ENCODE data around the gene RUFY2.
"Not testable (repeated sequence)": the region's sequence is repeated elsewhere in the genome, so short reads cannot be mapped to it uniquely, and the experiment has no call there.

The RUFY2 gene, protein sequence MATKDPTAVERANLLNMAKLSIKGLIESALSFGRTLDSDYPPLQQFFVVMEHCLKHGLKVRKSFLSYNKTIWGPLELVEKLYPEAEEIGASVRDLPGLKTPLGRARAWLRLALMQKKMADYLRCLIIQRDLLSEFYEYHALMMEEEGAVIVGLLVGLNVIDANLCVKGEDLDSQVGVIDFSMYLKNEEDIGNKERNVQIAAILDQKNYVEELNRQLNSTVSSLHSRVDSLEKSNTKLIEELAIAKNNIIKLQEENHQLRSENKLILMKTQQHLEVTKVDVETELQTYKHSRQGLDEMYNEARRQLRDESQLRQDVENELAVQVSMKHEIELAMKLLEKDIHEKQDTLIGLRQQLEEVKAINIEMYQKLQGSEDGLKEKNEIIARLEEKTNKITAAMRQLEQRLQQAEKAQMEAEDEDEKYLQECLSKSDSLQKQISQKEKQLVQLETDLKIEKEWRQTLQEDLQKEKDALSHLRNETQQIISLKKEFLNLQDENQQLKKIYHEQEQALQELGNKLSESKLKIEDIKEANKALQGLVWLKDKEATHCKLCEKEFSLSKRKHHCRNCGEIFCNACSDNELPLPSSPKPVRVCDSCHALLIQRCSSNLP

DNA sequence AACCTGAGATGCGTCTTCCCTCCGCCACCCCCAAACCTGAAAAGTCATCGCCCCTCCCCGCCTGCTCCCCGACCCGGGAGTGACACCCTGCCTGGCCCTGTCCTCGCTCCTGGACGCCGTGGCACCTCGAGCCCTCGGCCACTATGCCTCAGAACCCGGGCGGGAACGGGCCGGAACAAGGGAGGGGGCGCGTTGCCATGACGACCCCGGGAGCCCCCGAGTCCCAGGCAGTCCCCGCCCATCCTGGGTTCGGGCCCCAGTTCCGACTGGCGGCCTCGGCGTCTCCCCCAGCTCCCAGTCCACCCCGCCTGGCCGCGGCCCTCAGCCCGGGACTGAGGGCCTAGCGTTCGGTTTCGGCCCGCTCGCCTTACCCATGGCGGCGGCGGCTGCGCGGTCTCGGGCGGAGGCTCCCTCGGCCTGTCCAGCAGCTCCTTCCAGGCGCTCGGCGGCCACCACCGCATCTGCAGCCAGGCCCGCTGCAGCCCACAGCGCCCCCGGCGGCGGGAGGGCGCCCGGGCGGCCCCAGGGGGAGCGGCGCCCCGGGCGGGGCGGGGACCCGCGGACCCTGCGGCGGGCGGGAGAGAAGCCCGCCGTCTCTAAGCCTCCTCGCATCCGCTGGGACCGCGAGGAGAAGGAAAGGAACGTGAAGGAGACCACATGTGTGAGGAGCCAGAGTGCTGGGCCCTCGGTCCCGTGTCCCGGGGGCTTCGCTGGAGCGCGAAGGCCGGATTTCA is at the start of gene RUFY2:
TSS of gene RUFY2 (minus strand) at position 463 of the 734 bp plus-strand sequence. CDS start at position 375, 88 bp downstream.
- peak; percentile 77 for DNase-seq

DNA sequence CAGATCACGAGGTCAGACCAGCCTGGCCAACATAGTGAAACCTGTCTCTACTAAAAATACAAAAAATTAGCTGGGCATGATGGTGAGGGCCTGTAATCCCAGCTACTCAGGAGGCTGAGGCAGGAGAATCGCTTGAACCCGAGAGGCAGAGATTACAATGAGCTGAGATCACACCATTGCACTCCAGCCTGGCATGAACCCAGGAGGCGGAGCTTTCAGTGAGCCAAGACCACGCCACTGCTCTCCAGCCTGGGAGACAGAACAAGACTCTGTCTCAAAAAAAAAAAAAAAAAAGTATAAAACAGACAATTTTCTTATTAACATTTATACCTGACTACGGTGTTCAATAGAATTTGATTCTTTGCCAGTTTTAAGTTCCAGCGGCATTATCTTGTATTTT is 42.6 kb upstream of the RUFY2 start:
- DNase-seq: not testable (repeated sequence)

DNA sequence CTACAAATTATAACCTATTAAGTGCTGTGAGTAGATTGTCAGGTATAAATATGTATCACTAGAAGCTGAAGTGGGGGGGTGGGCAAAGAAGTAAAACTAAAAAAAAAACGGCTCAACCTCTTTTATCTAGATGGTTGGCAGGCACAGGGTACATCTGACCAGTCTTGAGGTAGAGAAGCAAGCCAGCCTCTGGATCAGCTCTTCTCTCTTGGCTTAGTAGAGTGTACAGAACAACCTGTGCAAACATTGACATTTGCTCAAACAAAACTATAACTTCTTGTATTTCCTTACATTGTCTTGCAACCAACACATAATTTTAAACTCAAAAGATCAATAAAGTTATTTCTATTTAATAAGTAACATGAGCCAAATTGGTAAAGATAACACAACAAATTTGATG is 39.1 kb upstream of the RUFY2 start:
- no peak for DNase-seq

DNA sequence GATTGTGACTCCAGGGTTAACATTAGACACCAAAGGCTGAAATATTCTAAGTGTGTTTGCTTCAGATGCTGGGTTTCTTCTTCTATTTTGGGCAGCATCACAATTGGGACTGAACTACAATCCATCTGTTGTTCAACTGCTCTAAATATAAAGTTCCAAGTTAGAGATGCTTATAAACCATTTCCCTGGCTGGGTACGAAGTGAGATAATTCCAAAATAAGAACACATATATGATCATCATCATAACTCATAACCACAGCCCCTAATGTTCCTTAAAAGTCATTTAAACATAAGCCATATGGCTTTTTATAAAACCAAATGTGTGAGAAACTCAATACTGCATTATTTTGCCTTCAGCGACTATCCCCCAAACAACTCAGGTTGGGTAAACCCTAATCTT is 35.9 kb upstream of the RUFY2 start:
- no peak for DNase-seq

DNA sequence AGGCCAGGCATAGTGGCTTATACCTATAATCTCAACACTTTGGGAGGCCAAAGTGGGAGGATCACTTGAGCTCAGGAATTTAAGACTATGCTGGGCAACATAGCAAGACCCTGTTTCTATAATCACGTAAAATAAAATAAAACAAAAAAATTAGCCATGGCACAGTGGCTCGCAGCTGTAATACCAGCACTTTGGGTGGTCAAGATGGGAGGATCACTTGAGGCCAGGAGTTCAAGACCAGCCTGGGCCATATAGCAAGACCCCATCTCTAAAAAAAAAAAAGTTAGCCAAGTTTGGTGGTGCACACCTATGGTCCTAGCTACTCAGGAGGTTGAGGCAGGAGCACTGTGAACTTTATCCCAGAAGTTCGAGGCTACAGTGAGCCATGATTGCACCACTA is 33.8 kb upstream of the RUFY2 start:
- DNase-seq: no peak

DNA sequence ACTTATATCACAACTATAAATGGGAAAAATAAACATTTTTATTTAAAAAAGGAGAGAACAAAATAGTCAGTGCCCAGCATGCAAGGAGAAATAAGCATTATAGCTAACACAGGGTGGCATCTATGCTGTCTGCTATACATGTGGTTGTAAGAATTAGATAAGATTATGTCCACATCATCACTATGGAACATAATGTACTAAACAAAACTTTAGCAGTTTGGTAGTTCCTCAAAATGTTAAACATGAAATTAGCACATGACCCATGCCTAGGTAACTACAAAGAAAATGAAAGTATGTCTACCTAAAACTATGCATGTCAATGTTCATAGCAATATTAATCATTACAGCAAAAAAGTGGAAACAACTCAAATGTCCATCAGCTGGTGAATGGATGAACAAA is 28.7 kb upstream of the RUFY2 start:
- DNase-seq: no peak

DNA sequence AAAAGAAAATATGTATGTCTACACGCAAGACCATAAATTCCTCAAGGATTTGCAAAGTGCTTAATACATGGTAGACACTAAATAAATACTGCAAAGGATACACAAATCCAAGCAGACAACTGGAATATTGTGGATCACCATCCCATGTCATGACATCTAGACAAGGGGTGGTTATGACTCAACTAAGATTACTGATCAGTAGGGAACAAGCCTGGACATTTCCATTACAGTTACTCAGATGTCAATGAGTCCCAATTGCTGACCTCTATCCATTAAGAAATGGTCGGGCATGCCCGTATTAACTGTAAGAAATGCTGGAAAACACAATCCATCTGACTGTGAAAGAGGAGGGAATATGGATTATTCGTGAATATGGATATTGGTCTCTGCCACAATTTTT is 27.6 kb upstream of the RUFY2 start:
- no peak for DNase-seq

DNA sequence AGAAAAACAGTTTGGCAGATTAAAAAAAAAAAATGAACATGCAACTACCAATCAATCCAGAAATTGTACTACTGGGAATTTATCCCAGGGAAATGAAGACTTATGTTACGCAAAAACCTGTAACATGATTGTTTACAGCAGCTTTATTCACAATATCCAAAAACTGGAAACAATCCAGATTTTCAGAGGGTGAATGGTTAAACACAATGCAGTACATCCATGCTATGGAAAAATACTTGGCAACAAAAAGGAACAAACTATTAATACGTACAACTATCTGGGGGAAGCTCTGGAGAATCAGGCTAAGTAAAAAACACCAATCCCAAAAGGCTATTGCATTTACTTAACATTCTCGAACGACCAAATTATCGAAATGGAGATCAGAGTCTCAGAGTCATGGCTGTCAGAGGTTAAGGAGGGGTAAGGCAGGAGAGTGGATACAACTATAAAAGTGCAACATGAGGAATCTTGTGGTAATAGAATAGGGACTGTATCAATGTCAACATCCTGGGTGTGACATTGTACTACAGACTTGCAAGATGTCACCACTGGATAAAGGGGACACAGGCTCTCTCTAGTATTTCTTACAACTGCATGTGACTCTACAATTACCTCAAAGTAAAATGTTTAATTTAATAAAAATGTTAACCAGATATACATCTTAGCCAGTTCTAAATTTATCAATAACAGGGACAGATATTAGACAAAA is 21.5 kb upstream of the RUFY2 start:
- DNase-seq: no peak

DNA sequence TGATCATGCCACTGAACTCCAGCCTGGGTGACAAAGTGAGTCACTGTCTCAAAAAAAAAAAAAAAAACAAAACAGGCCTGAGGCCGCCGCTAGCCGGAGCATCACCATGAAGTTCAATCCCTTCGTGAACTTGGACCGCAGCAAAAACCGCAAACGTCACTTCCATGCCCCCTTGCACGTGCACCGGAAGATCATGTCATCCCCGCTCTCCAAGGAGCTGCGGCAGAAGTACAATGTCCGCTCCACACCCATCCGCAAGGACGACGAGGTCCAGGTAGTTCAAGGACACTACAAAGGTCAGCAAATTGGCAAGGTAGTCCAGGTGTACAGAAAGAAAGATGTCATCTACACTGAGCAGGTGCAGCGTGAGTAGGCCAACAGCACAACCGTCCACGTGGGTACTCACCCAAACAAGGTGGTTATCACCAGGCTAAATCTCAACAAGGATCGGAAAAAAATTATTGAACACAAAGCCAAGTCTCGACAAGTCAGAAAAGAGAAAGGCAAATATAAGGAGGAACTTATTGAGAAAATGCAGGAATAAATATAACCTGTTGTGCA is 17.5 kb upstream of the RUFY2 start:
- no peak for DNase-seq

DNA sequence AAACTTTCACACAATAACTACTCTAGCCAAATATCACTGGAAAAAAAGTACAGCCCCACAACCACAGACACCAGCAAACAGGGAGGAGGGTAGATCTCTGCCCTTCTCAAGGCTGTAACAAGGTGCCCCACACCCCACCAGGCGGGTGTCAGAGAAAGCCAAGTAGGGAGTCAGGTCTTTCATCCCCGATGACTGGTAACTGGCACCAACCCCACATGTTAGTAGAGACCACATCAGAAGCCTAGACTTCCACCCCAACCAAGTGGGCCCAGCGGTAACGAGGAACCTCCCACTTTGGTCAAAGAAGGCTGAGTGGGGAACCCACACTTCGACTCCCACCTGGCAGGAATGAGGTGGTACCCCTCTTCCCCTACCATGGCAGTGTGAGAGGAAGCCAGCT is 16.4 kb upstream of the RUFY2 start:
- DNase-seq: peak; percentile 21

DNA sequence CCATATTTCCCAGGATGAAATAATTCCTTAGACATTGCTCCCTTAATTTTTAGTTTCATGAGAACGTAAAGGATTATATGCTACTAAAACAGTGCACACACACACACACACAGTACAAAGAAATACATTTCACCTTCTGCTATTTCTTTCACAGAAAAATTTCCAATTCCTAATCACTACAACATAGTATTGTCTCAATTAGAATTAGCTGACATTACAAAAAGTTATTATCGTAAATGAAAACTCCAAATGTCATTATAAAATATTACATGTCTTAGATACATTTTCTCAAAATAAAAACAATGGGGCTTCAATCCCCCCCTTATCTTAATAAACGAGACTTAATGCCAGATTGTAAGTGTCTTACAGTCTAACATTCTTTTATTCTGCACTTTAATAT is 12.3 kb upstream of the RUFY2 start:
- DNase-seq: no peak

DNA sequence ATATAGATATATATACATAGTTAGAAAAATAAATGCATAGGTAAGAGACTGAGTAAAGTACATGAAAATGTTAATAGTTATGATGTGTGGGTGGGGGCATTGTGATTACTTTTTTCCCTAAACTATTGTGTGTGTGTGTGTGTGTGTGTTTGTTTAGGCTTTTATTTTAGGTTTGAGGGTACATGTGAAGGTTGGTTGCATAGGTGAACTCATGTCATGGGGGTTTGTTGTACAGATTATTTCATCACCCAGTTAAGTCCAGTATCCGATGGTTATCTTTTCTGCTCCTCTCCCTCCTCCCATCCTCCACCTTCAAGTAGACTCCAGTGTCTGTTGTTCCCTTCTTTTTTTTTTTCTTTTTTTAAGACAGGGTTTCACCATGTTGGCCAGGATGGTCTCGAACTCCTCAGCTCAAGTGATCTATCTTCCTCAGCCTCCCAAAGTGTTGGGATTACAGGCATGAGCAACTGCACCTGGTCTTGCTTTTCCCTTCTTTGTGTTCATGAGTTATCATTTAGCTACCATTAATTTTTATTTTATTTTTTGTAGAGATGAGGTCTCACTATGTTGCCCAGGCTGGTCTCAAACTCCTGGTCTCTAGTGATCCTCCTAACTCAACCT is 1.9 kb upstream of the RUFY2 start:
- no peak for DNase-seq

DNA sequence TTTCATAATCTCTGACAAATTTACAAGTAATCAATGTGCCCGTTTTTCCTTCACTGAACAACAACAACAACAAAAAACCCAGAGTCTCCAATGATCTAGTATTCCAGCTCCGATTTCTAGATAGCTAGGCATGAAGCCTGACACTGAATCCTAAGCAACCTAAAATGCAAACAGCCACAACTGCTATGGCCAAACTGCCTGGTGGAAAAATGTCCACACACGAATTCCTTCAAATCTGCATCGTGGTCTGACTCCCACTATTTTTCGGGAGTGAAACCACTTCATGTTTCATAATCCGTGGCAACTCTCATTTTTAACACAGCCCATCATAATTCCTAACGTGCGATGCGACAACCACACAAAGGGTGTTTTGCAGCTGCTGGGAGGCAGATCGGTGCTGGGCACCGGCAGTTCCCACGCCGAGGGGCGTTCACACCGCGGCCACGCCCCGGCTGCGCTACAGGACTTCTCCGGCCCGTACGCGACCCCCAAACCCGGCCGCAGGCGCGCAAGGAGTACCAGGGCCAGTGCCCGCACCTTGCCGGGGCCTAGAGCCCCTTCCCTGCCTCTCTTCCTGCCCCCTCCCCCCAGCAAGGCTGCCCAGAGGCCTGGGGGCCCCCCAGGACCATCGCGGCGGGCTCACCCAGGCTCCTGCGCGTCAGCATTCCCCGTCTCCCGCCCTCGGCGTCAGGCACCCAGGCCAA is 814 bp downstream of the RUFY2 start:
- DNase-seq: no peak

DNA sequence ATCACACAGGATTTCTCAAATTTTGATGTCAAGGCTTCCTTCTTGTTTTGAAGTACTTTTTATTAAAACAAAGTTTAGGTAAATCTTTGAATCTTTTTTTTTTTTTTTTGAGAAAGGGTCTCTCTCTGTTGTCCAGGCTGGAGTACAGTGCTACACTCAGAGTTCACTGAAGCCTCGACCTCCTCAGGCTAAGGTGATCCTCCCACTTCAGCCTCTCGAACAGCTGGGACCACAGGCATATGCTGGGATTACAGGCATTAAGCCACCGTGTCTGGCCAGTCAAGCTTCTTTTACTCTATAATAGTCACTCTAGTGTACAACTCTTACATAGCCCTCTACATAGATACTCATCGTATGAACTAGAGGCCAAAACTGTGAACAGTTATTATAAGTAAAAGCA is 3.4 kb downstream of the RUFY2 start:
- no peak for DNase-seq

DNA sequence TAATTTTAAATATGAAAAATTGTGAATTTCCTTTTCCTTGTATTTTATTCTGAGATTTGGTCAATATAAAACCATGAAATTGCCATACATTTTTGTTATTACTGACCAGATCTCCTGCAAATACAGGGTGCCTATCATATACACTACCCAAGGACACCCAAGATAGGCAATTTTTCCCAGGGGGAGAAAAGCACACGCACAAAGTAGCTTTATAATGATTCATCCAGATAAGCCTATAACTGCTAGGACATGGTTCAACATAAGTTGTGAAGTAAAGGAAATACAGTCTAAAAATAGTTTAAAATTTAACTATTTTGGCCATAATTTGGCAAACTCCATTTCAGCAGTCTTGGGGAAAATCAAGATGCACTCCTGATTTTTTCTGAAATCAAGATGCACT is 4.8 kb downstream of the RUFY2 start:
- DNase-seq: no peak

DNA sequence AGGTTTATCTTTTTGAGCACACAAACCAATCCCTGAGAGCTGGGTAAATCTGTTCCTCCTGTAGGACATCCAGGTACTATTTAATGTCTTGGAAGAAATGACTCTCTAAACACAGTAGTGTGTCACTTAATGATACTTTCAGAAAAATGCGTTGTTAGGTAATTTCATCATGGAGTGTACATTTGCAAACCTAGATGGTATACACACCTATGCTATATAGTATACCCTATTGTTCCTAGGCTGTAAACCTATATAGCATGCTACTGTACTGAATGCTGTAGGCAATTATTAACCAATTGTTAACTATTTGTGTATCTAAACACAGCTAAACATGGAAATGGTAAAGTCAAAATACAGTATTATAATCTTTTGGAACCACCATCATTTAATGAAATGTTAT is 10.1 kb downstream of the RUFY2 start:
- no peak for DNase-seq

DNA sequence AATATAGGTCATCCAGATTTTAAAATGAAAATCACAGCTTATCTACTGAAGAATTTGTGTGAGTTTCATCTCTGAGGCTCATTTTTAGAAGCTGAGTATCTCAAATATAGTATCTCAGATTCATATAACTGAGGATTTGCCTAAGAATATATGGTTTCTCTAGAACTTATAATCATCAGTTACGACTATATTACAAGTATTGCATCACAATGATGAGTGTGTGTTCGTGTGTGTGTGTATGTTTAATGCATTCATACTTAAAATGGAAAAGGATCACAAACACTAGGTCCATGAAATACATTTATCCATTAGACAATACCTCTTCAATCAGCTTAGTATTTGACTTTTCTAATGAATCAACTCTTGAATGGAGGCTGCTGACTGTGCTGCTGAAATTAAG is 21.3 kb downstream of the RUFY2 start:
- DNase-seq: no peak

DNA sequence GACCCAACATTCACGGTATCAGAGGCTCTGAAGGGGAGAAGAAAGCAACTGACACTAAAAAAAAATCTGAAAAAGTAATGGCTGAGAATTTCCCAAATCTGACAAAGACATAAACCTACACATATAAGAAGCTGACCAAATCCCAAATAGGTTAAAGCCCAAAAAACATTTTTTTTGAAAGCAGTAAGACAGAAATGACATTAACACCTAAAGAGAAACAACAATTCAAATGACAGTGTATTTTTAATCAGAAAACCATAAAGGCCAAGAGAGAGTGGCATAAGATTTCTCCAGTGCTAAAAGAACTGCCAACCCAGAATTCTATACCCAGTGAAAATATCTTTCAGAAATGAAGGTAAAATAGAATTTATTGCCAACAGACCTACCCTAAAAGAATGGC is 35.5 kb downstream of the RUFY2 start:
- no peak for DNase-seq

DNA sequence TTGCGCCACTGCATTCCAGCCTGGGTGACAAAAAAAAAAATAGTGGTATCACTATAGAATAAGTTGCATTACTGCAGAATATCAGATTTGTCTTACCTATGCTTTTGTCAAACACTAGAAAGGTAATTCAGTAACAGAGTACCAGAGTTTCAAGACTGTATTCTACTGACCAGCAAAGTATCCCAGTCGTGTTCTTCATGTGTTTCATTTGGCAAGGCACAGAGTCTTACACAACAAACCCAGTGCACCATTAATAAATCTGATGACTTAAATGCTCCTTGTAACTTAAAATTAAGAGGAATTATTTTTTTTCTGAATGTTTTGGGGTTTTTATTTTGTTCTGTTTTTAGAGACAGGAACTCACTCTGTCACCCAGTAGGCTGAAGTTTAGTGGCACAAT is 40.0 kb downstream of the RUFY2 start:
- no peak for DNase-seq

DNA sequence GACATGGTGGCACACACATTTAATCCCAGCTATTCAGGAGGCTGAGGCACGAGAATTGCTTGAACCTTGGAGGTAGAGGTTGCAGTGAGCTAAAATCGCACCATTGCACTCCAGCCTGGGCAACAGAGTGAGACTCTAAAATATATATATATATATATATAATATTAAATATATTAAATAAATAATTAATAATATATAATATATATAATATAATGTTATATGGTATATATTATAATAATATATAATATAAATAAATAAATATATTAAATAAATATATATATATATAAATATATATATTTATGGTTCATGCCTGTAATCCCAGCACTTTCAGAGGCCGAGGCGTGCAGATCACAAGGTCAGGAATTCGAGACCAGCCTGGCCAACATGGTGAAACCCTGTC is 40.5 kb downstream of the RUFY2 start:
- no peak for DNase-seq

DNA sequence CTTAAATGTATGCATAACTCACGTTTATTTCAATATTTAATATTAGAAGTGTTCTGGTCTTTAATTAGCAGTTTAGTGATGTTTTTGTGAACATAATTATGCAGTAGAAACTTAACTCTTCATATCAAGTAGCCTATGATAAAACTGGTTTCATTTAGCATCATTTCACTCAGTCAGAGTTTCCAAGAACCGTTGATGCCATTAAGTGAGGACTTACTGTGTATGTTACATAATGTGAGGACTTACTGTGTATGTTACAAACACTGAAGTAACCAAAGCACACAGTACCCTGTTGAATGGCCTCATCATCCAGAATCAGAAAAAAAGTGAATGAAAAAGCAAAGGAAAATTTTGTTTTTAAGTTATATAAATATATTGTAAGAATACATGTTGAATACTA is 41.5 kb downstream of the RUFY2 start:
- no peak for DNase-seq
